ENCODE data around the gene HDAC4. TPM values are rescaled to one million over a fixed set of nuclear protein-coding genes. Genes with fewer than 3 reads are reported as not detected.

HDAC4 gene
- total and polyA plus RNA-seq, 2 of the 8 experiments (the other 6 are each of a cell fraction or from before 2014, with no cell fraction given): 15.4 to 31.5 TPM

GRCh38 chr2:239193925-239194677, 206.7 kb downstream of the HDAC4 start (continued):
- TF ChIP-seq HDAC2 (IDR thresholded peaks at IDR 0.05; ENCODE audit: borderline replicate concordance in 1 of 2, low read depth in 2 of 2, low read length in 2 of 2) (no peak), CHD7 (IDR thresholded peaks at IDR 0.05; ENCODE audit: insufficient replicate concordance, low read length) (no peak), MAX (IDR thresholded peaks at IDR 0.05) (no peak), CREB1 (IDR thresholded peaks at IDR 0.05) (no peak), TEAD4 (IDR thresholded peaks at IDR 0.05; ENCODE audit: low read depth, low read length) (peak; percentile 44; the same call in 1 of the 2 replicates)

All from H1 (cell line).